Activated CD8-positive, alpha-beta memory T cell treated with anti-CD3 and anti-CD28 coated beads, Interleukin-2, amount 50 U/mL, for 48 hours (primary cell): Measurements from ENCODE around the gene E2F1.
A peak's percentile ranks its signal among the peaks of the same experiment; 100 is the strongest.
"Not testable (repeated sequence)": the region's sequence is repeated elsewhere in the genome, so short reads cannot be mapped to it uniquely, and the experiment has no call there.

Source experiments
- DNase-seq: peaks from one replicate; pipeline ENCODE4 v3.0.0-alpha.2; 2020

E2F1 gene

GRCh38 chr20:33656010-33656782 is 30.0 kb downstream of the E2F1 start:
- DNase-seq: no peak

GRCh38 chr20:33655164-33655563 is 31.0 kb downstream of the E2F1 start:
- DNase-seq: no peak

- no peak for DNase-seq
Observed at GRCh38 chr20:33654680-33655161, 31.5 kb downstream of the E2F1 start.

- DNase-seq: no peak
Observed at GRCh38 chr20:33653900-33654596, 32.1 kb downstream of the E2F1 start.

DNA sequence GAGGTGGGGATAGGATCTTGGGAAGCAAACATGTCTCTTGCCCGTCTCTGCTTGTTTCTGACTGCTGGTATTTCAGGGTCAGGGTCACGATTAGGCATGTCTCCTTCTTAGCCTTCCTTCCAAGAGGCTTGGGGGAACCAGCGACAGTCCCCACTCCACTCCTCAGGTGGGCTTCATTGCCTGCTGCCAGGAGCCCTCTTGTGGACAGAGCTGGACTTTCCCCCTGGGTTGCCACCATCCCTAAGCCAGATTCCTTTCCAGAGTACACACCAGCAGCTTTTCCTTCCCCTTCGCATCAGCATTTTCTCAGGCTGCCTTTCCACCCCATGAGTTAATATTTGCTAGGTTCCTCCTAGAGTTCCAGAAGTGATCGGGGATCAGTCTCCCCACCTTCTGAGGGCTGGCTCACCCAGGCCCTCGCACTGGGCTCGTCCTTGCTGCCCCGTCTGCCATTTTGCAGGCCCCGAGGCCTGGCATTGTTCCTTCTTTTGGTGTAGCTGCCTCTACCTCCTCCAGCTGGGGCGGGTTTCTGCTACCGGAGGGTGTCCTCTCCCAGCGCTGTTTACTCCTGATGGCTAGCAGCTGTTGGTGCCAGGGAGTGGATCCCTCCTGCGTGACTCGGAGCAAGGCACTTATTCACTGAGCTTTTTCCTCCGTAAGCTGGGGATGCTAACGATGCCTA is 32.8 kb downstream of the E2F1 start:
- DNase-seq: peak; percentile 69

DNA sequence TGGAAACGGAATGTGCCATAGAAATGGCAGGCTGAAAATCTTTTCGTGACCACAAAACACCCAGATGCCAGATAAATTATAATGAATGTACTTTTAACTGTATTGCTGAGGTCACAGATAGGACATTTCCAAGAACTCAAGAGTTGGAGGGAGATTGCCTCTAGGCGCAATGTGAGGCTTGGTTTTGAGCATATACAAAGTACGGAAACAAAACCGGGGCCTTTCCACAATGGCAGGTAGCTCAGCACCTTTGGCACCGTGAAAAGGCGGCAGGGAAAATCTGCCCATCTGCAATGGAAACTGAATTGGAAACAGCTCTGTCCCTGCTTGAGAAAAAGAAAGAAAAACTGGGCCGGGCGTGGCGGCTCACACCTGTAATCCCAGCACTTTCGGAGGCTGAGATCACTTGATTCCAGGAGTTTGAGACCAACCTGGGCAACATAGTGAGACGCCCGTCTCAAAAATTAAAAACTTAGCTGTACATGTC is 34.6 kb downstream of the E2F1 start:
- no peak for DNase-seq

DNA sequence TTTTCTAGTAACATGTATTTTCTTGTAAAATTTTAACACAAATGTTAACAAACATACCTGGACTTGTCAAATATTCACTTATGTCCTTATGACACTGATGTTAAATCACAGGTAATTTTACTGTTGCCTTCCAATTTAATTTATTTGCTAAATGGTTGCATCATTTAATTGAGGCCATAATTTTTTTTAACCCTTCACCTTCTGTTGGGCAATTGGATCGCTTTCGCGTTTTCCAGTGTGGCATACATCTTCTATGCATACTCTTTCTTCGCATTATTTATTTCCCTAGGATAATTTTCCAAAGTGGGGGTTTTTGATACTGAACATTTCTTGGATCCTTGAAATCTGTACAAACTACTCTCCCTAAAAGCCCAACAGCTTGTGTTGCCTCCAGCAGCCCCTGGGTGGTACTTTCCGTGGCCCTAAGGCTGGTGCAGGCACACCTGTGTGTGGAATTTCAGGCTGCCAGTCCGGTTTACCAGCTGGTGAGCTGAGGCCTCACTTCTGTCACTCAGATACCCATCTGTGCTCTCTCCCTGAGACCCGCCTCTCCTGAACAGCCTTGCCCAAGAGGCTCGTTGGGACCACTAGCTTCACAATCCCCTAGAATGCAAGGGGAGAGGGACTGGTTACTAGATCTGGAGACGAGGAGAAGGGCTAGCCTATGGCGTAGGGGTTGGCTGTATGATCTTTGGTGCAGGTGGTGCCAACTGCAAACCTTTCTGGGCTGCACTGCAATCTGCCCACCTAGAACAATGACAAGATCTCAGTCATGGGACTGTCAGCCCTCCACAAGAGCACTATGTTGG is 35.2 kb downstream of the E2F1 start:
- no peak for DNase-seq

- DNase-seq: no peak
Observed at GRCh38 chr20:33650111-33650752, 36.0 kb downstream of the E2F1 start.

DNA sequence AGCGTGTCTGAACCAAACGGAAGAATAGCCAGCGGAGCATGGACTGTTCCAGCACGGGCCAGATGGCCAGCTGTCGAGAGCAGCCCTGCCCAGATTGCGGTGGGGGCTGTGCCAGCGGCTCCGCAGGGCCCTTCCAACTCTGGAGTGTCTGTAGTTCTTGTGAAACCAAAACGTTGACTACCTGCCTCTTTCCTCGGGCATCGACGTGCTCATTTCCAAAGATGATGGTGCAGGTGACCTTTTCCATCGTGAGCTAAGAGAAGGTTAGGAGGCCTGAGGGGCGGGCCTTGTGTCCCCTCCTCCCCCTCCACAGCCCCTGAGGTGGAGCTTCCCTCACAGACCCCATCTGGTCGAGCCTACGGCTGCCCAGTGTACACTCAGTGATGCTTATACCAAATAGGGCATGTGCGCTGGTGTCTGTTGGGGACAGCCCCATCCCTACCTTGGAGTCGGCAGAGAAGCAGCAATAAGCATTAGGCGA is 36.9 kb downstream of the E2F1 start:
- no peak for DNase-seq

GRCh38 chr20:33648396-33649004 is 37.7 kb downstream of the E2F1 start:
- DNase-seq: no peak

DNA sequence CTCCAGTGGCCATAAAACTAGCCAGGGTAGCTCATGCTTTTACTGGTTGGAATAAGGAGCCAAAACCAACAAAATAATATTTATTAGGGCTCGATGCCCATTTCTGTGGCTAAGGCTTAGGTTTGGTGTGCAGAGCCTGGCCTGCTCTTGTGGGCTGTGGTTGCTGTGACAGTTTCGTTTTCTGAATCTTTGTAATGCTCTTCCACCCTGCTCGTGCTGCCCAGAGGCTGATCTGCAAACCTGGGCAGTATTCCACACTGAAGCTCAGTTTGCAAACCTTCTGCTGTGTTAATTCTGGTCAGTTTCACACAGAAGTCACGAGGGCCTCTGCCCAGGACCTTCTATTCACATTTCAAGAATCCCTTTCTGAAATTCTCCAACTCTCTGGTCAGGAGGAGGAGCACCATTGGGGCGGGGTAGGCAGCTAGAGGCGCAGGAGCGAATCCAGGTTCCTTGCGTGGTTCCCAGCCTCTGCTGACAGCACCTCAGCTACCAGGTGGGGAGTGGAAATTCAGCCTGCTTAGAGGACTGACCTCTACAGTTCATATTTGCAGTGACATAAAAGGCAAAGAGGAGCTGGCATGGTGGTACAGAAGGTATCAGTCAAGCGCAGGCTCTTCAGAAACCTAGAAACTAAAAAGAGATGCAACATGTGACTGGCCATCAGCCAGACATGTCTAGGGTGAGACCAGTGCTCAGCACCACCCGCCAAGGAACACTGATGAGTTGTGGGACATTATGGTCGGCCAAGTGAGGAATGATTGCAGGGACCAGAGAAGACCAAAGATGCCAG is 38.4 kb downstream of the E2F1 start:
- no peak for DNase-seq

- not testable (repeated sequence) for DNase-seq
Observed at GRCh38 chr20:33646959-33647602, 39.1 kb downstream of the E2F1 start.

DNA sequence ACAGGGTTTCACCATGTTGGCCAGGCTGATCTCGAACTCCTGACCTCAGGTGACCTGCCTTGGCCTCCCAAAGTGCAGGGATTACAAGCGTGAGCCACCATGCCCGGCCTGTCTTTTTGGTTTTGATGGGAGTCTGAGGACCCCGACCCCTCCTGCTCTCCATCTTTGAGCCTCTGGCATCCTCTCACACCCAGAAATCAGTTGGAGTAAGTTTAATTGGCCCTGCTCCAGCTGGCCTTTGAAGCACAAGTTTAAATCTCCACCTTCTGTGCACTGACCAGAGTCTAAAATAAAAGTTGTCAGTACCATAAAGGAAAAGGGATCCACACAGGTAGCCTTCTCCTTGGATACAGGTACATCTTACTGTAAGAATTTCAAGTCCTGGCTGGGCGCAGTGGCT is 40.0 kb downstream of the E2F1 start:
- DNase-seq: no peak

- no peak for DNase-seq
Observed at GRCh38 chr20:33645396-33645795, 40.8 kb downstream of the E2F1 start.

DNA sequence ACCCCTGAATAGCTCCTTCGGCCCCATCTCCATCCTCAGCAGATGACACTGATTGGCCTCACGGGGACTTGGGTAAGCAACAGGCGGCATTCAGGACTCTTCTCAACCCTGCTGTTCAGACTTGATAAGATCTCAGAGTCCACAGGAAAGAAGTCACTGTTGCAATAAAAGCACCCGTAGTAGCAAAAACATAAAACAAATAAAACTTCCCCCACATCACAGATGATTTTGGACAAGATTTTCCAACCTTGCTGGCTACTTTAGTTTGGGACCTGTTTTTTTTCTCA is 41.2 kb downstream of the E2F1 start:
- no peak for DNase-seq

- no peak for DNase-seq
Observed at GRCh38 chr20:33644313-33645071, 41.7 kb downstream of the E2F1 start.

GRCh38 chr20:33640287-33640686 is 45.9 kb downstream of the E2F1 start:
- DNase-seq: peak; percentile 22

DNA sequence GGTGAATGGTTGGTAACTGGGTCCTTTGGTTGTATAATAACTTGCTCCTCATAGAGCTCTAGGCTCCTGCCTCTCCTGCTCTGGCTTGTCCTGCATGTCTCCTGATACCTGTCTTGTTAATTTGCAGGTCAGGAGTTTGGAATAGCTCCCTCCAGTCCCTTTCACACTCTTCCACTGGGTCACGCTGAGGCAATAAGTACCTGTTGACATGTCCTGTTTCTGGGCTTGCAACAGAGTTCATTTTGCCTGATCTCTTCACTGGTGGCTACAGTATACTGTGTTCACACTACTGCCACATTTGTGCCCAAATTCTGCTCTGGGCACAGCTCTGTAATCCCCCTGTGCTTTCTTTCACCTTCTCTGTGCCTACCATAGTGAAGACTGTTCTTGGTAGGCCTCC is 49.4 kb downstream of the E2F1 start:
- DNase-seq: peak; percentile 22

DNA sequence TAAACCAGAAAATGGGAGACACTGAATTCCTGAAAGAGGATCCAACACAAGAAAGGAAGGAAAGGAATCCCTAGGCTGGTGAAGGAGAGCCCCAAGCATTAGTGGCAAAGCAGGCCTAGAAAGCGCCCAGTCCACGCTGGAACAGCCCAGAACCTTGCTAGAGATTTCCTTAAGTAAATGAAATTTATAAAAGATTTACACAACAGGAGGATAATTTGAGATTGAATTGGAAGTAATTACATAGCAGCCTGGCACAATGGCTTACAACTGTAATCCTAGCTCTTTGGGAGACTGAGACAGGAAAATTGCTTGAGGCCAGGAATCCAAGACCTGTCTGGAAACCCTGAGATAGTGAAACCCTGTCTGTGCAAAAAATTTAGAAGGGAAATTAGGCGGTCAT is 50.8 kb downstream of the E2F1 start:
- no peak for DNase-seq

DNA sequence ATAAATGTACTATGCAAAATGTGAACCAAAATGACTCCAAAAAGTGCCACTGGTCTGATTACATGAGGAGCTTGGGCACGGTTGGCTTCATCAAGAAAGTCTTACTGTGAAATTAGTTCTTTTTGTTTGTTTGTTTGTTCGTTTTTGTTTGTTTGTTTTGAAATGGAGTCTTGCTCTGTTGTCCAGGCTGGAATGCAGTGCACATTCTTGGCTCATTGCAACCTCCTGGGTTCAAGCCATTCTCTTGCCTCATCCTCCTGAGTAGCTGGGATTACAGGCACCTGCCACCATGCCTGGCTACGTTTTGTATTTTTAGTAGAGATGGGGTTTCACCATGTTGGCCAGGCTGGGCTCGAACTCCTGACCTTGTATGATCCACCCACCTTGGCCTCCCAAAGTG is 54.3 kb downstream of the E2F1 start:
- DNase-seq: not testable (repeated sequence)
